NCI-H1694 (cell line): ENCODE measurements around the gene OGFR.
A peak's percentile ranks its signal among the peaks of the same experiment; 100 is the strongest.

Experiments
- DNase-seq: peaks from one replicate; lab custom pipeline; 2025; lab: John Stamatoyannopoulos, UW

OGFR gene

GRCh38 chr20:62784497-62784896, 20.1 kb upstream of the OGFR start:
- DNase-seq, result no peak

- no peak for DNase-seq
These were observed 19.2 kb upstream of the OGFR start for GRCh38 chr20:62785393-62785792.

GRCh38 chr20:62786157-62786556, 18.5 kb upstream of the OGFR start:
- DNase-seq, result no peak

GRCh38 chr20:62787321-62787720, 17.3 kb upstream of the OGFR start:
- no peak for DNase-seq

GRCh38 chr20:62787866-62788265, 16.8 kb upstream of the OGFR start:
- no peak for DNase-seq

GRCh38 chr20:62788607-62789006, 16.0 kb upstream of the OGFR start:
- no peak for DNase-seq

- DNase-seq, result no peak
These were observed 14.6 kb upstream of the OGFR start for GRCh38 chr20:62790075-62790474.

- DNase-seq, result peak; percentile 91
These were observed 13.1 kb upstream of the OGFR start for GRCh38 chr20:62791301-62792181.

GRCh38 chr20:62792182-62792939, 12.3 kb upstream of the OGFR start:
- no peak for DNase-seq

GRCh38 chr20:62792940-62793756, 11.5 kb upstream of the OGFR start:
- no peak for DNase-seq

GRCh38 chr20:62793757-62794006, 11.0 kb upstream of the OGFR start:
- no peak for DNase-seq

GRCh38 chr20:62794007-62794724, 10.5 kb upstream of the OGFR start:
- peak; percentile 56 for DNase-seq

GRCh38 chr20:62795023-62795761, 9.4 kb upstream of the OGFR start:
- peak; percentile 27 for DNase-seq

- DNase-seq, result no peak
These were observed 7.7 kb upstream of the OGFR start for GRCh38 chr20:62796699-62797491.

- no peak for DNase-seq
These were observed 6.7 kb upstream of the OGFR start for GRCh38 chr20:62797671-62798532.

GRCh38 chr20:62799036-62799435, 5.6 kb upstream of the OGFR start:
- DNase-seq, result no peak

- DNase-seq, result no peak
These were observed 5.2 kb upstream of the OGFR start for GRCh38 chr20:62799459-62799858.

GRCh38 chr20:62799873-62800272, 4.8 kb upstream of the OGFR start:
- DNase-seq, result no peak
